HG03159 (cell line): ENCODE data around the gene PLXDC1.
"Not testable (repeated sequence)": the region's sequence is repeated elsewhere in the genome, so short reads cannot be mapped to it uniquely, and the experiment has no call there.

Experiments
- ATAC-seq: cut with Tn5 transposase; IDR thresholded peaks from one replicate; pipeline ENCODE4 v1.9.1; 2021; ENCODE audit warnings: mild to moderate bottlenecking, moderate library complexity; ENCODE audit not compliant: unreplicated experiment

PLXDC1 gene

GRCh38 chr17:39130205-39130604 is 21.2 kb downstream of the PLXDC1 start:
- no peak for ATAC-seq

GRCh38 chr17:39129544-39129943 is 21.9 kb downstream of the PLXDC1 start:
- not testable (repeated sequence) for ATAC-seq

GRCh38 chr17:39126436-39126835 is 25.0 kb downstream of the PLXDC1 start:
- no peak for ATAC-seq

DNA sequence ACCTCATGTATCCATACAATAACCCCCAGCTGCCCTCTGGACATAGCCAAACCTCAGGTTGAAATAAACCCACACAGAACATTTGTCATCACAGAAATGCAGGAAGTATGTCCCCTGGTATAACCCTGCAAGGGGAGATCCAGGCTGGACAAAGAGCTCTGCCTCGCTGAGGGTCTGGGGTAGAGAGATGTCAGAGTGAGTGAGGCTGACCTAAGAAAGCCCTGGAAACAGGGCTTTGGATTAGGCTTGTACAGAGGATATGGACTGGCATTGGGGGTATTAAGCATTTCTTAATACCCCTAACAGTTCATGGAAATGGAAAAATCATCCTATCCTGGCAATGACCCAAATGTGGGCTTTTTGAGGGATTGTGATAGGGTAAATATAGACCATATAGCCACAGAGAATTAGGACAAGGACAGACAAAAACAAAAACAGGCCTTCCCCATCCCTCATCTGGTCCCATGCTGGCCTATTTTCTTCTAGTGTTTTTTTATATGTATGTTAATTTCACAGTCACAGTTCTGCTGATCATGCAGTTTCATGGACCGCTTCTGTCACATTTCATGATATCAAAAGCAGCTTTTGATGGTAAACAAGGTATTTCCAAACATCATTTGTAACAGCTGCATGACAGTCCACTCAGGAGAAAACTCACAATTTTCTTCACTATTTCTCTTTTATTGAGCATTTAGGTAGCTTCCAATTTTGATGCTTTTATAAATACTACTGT is 26.1 kb downstream of the PLXDC1 start:
- ATAC-seq = no peak

DNA sequence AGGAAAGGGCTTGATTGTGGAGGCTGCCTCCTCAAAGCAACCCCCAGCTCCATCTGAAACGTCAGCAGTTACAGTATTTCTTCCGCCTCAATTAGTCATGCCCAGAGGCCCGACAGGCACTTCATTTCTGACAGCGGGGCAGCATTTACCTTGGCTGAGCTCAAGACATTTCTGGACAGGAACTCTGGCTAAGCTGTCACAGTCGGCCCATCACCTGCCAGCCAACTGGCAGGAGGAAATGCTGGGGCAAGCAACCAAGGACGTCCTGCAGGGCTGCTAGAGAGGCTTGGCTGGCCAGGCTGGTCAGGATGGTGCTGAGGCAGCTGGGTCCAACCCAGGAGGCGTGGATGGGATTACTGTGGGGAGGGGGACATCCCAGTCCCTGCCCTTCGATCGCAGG is 27.8 kb downstream of the PLXDC1 start:
- ATAC-seq = no peak

GRCh38 chr17:39122991-39123390 is 28.4 kb downstream of the PLXDC1 start:
- ATAC-seq = no peak

- not testable (repeated sequence) for ATAC-seq
Measured at GRCh38 chr17:39121919-39122318, 29.5 kb downstream of the PLXDC1 start.

DNA sequence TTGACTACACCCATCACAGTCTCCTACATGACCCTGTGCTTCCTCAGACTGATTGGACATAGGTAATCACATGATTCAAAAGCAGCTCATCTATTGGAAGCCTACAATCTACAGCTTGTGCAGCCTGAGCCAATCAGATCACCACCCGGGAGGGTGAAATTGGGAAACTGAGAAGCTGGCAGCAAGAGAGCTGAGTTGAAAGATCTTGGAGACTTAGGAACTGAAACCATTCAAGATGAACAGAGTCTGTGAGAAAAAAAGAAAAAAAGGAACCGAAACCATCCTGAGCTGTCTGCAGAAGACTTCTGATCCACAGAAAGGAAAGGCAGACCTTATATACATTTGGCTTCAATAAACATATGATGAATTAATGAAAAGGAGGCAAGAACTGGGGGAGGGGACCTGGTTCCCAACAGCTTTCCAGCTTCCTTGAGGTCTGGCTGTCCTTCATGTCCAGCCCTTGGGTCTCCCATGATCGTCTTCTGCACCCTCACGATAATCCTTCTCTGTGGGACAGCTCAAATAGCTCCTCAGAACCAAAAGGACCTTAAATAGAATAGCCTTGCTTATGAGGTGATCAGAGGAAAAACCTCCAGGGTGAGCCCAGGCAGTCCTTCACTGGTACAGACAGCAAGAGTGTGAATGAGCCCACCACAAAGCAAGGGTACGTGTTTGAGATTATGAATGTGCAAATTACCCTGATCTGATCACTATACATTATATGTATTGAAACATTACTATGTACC is 32.6 kb downstream of the PLXDC1 start:
- ATAC-seq = peak; percentile 70

- ATAC-seq = no peak
Measured at GRCh38 chr17:39116224-39116623, 35.2 kb downstream of the PLXDC1 start.

DNA sequence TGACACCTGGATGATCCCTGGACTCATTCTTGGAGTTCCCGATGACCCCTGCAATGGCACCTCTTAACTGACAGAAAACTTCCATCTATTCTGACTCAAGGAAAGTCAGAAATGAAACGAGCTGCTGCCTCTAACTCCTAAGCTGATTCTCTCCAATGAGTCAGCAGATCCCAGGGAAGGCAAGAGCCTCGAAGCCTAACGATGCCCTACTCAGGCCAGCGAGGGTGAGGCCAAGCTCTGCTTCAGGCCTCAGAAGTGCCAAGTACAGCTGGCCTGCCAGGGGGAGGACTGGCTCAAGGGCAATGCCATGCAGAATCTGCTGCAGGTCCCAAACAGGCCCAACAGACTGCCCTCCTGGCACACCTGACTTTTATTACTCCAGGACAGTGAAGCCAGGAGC is 36.3 kb downstream of the PLXDC1 start:
- no peak for ATAC-seq

- ATAC-seq = no peak
Measured at GRCh38 chr17:39114723-39115122, 36.7 kb downstream of the PLXDC1 start.

DNA sequence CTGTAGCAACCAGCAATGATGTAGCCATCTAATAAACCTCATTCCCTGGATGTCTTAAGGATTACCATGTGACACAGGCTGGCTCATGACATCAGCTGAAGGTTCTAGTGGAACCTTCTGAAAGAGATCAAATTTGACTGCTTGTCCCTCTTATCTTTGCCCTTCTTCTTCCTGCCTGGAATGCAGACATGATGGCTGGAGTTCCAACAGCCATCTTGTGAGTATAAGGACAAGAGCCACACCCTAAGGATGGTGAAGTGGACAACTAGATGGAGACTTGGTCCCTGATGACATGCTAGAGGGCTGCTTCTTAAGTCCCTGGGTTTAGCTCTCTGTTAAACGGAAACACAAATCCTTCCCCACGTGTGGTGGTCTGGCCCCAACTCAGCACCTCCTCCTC is 37.6 kb downstream of the PLXDC1 start:
- ATAC-seq = no peak

DNA sequence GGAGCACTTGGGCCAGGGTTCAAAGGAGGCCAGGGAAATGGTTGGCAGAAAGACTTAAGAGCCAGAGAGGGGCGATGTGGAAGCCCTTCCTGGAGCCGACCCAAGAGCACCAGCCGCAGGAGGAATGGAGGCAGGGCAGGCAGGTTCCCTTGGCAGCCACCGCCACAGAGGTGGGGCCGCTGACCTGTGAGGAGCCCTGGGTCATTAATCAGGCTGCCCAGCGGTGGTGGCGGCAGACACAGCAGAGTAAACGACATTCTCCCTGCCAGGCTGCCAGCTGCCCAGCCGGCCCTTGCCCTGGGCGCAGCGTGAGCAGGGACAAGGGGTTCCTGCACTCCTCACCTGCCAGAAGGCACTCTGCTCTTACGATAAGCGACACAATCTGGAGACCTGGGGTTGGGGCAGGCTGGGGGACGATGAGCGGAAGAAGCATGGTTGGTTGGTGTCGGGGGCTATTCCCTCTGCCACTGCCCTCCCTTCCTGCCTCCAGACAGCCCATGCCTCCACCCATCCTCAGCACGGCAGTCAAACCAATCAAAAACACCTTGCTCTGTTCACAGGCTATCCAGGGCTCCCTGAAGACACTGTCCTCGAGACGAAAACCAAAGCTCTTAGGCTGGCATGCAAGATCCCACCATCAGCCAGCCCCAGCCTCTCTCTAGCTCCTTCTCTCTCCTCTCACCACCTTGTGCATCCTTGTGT is 40.9 kb downstream of the PLXDC1 start:
- no peak for ATAC-seq

- no peak for ATAC-seq
Measured at GRCh38 chr17:39108461-39109375, 42.7 kb downstream of the PLXDC1 start.

GRCh38 chr17:39107973-39108372 is 43.5 kb downstream of the PLXDC1 start:
- no peak for ATAC-seq

GRCh38 chr17:39107155-39107554 is 44.3 kb downstream of the PLXDC1 start:
- ATAC-seq = no peak

DNA sequence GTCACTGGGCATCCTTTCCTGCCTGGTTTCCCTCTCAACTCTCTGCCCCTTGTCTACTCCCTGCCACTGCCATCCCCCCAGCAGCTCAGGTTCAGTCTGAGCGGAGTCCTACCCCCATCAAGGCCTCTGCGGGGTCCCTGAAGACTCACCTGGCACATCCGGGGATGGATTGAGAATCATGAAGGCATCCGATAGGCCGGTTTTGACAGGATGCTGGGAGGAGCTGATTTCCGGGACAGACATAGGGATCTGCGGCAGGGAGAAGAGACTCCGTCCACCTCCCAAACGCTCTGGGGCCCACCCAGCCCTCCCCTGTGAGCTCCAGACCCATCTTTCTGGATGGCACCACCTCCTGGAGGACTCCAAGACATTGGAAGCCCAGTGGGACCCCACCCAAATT is 45.7 kb downstream of the PLXDC1 start:
- no peak for ATAC-seq

- no peak for ATAC-seq
Measured at GRCh38 chr17:39104657-39105056, 46.8 kb downstream of the PLXDC1 start.

GRCh38 chr17:39104046-39104445 is 47.4 kb downstream of the PLXDC1 start:
- no peak for ATAC-seq

DNA sequence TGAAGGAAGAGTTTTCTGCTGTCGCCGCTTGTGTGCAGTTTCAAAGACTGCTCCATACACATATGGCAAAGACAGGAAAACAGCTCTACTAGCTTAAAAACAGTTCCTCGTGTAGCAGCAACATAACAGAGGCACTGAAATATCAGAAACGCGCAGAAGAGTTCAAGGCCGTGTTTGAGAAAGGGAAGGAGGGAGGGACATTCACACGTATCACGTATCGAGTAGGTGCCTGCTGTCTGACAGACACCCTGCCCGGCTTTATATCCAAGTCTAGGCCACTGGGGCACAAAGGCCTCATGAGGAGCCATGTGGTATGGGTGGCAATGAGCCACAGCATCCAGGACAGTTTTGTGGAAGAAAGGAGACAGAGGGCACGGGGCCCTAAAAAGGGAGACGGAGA is 50.3 kb downstream of the PLXDC1 start:
- no peak for ATAC-seq

GRCh38 chr17:39100530-39100929 is 50.9 kb downstream of the PLXDC1 start:
- ATAC-seq = no peak
